PC-3 (cell line): ENCODE measurements around the gene GPR33. TPM values are rescaled to one million over a fixed set of nuclear protein-coding genes. Genes with fewer than 3 reads are reported as not detected.

Experiments
- ATAC-seq: fragments of 200-7000 bp; cut with Tn5 transposase; 2 replicates; pipeline ENCODE4 v1.9.1; 2020; ENCODE audit warnings: mild to moderate bottlenecking, moderate library complexity
- BruUV-seq: library from RNA; stranded (reverse); fragments of 400-500 nt; replicated peaks from 2 replicates; lab custom pipeline; 2021; lab: Mats Ljungman, UMichigan
- CTCF ChIA-PET: fragments of 300-600 bp; sonication (Branson Sonifier 250); formaldehyde crosslinking; loops from one replicate; lab custom pipeline; 2022; ENCODE audit warnings: antibody characterized with exemption; lab: Charles Lee
- POLR2A ChIA-PET: fragments of 300-600 bp; sonication (Branson Sonifier 250); formaldehyde crosslinking; loops from one replicate; lab custom pipeline; 2022; ENCODE audit warnings: antibody characterized with exemption; ENCODE audit not compliant: unreplicated experiment; lab: Charles Lee
- DNase-seq: peaks from one replicate; pipeline ENCODE4 v3.0.0-alpha.2; 2015
- H2AFZ ChIP-seq: fragments of 300-600 bp; sonication (generic); 2 replicates; pipeline ENCODE4 v1.6.0; 2016; ENCODE audit warnings: antibody characterized with exemption, low read length
- H3F3A ChIP-seq: fragments of 300-600 bp; sonication (generic); one replicate; pipeline ENCODE4 v1.6.0; 2017; ENCODE audit warnings: antibody characterized with exemption, low read length, control low read depth, mild to moderate bottlenecking; ENCODE audit not compliant: unreplicated experiment
- H3K27ac ChIP-seq: fragments of 300-600 bp; sonication (generic); 2 replicates; pipeline ENCODE4 v1.5.1; 2016; ENCODE audit warnings: mild to moderate bottlenecking, low read length
- H3K27me3 ChIP-seq: fragments of 300-600 bp; sonication (generic); 2 replicates; pipeline ENCODE4 v1.6.1; 2016; ENCODE audit warnings: low read length, mixed read lengths
- H3K36me3 ChIP-seq: fragments of 300-600 bp; sonication (generic); 2 replicates; pipeline ENCODE4 v1.6.1; 2016; ENCODE audit warnings: low read depth, mixed run types, low read length, mixed read lengths
- H3K4me1 ChIP-seq: fragments of 300-600 bp; sonication (generic); 2 replicates; pipeline ENCODE4 v1.5.1; 2016; ENCODE audit warnings: low read length; ENCODE audit not compliant: insufficient read depth
- H3K4me2 ChIP-seq: fragments of 300-600 bp; sonication (generic); 2 replicates; pipeline ENCODE4 v1.6.0; 2016; ENCODE audit warnings: low read length
- H3K4me3 ChIP-seq: fragments of 300-600 bp; sonication (generic); 2 replicates; pipeline ENCODE4 v1.5.1; 2016; ENCODE audit warnings: mild to moderate bottlenecking, low read length, mixed read lengths
- H3K79me2 ChIP-seq: fragments of 300-600 bp; sonication (generic); 2 replicates; pipeline ENCODE4 v1.6.1; 2017; ENCODE audit warnings: low read length, mixed read lengths
- H3K9ac ChIP-seq: fragments of 300-600 bp; sonication (generic); 2 replicates; pipeline ENCODE4 v1.6.0; 2016; ENCODE audit warnings: mild to moderate bottlenecking, low read length
- H3K9me2 ChIP-seq: fragments of 300-600 bp; sonication (generic); replicated peaks from 2 replicates; pipeline ENCODE4 v1.6.1; 2016; ENCODE audit warnings: mixed run types, low read length, mixed read lengths
- H3K9me3 ChIP-seq: fragments of 300-600 bp; sonication (generic); 2 replicates; pipeline ENCODE4 v1.6.1; 2016; ENCODE audit warnings: low read length, mixed read lengths
- H4K20me1 ChIP-seq: fragments of 300-600 bp; sonication (generic); 2 replicates; pipeline ENCODE4 v1.6.1; 2016; ENCODE audit warnings: low read length, mixed read lengths
- CTCF ChIP-seq: fragments of 300-600 bp; sonication (generic); conservative IDR thresholded peaks from 2 replicates; pipeline ENCODE4 v1.5.1; 2017; ENCODE audit warnings: antibody characterized with exemption, low read depth, mild to moderate bottlenecking, low read length
- EZH2 ChIP-seq: fragments of 300-600 bp; sonication (generic); IDR thresholded peaks from one replicate; pipeline ENCODE4 v1.6.1; 2017; ENCODE audit warnings: antibody characterized with exemption, mild to moderate bottlenecking, low read length; ENCODE audit not compliant: unreplicated experiment
- EZH2phosphoT487 ChIP-seq: fragments of 300-600 bp; sonication (generic); IDR thresholded peaks from 2 replicates; pipeline ENCODE4 v1.6.1; 2018; ENCODE audit warnings: mild to moderate bottlenecking, antibody characterized with exemption, low read length, borderline replicate concordance
- intact Hi-C: fragments of 100-400 bp; cut with micrococcal nuclease; formaldehyde crosslinking; loops from 2 replicates; pipeline ENCODE4 v1.9.0; 2023
- total RNA-seq: library from RNA; depleted of rRNA; stranded (reverse); fragments of >200 nt; gene quantifications from 2 replicates; pipeline ENCODE4 v1.2.3, GENCODE V29; 2014

Gene GPR33
- total RNA-seq, 1 experiment from 2014 or later = not detected

- no peak for TF ChIP-seq EZH2phosphoT487
- no peak for TF ChIP-seq CTCF
- TF ChIP-seq EZH2 = no peak
- peaks cover 9% of the 10 kb centered on the region for H3K4me1 ChIP-seq
- no peaks in the 10 kb centered on the region for H3K9me2 ChIP-seq
- intact Hi-C loops = no loop called here
- H3K4me2 ChIP-seq = no peak overlapping the region
- no peak for ATAC-seq
- BruUV-seq = no TSS peak
- no peak overlapping the region for H3K4me3 ChIP-seq
- H2AFZ ChIP-seq = no peak overlapping the region
- H3K9ac ChIP-seq = no peak overlapping the region
- no peaks in the 10 kb centered on the region for H4K20me1 ChIP-seq
- no peaks in the 10 kb centered on the region for H3F3A ChIP-seq
- H3K9me3 ChIP-seq = no peaks in the 10 kb centered on the region
- H3K27ac ChIP-seq = no peak overlapping the region
- H3K79me2 ChIP-seq = peaks cover 5% of the 10 kb centered on the region
- no peaks in the 10 kb centered on the region for H3K36me3 ChIP-seq
- no peak for DNase-seq
- POLR2A ChIA-PET = no interaction called here
- H3K27me3 ChIP-seq = no peaks in the 10 kb centered on the region
- CTCF ChIA-PET = no interaction called here
Observed at GRCh38 chr14:31461545-31461944, 26.3 kb downstream of the GPR33 start.

- ChIA-PET CTCF (interaction anchor here (0.6 kb wide), 3 partner anchors 52 to 1240 kb away, joined by 3 read pairs; partner anchors contain the start of gene RNU6-8), POLR2A (interaction anchor here (0.6 to 1.0 kb wide), 7 partner anchors 9 to 1538 kb away, joined by 3 to 14 read pairs (median 3); partner anchors contain the start of gene HEATR5A)
- Histone ChIP-seq H3K4me1 (peaks cover 20% of the 10 kb centered on the region), H3K9ac (peak overlapping the region; percentile 96), H3K4me2 (peak overlapping the region; percentile 88), H3K79me2 (peaks cover 28% of the 10 kb centered on the region), H3K27ac (no peak overlapping the region), H2AFZ (peak overlapping the region; percentile 86), H3F3A (no peaks in the 10 kb centered on the region), H3K27me3 (no peaks in the 10 kb centered on the region), H3K9me3 (no peaks in the 10 kb centered on the region), H3K4me3 (peak overlapping the region; percentile 93), H3K36me3 (no peaks in the 10 kb centered on the region), H3K9me2 (no peaks in the 10 kb centered on the region), H4K20me1 (no peaks in the 10 kb centered on the region)
- TF ChIP-seq CTCF = no peak
- TF ChIP-seq EZH2 = no peak
- TF ChIP-seq EZH2phosphoT487 = no peak
- DNase-seq (no peak), ATAC-seq (no peak)
- TSS peak; percentile 92 for BruUV-seq
- intact Hi-C loops = loop anchor here (5.0 to 10.0 kb wide), 4 partner anchors 199 to 1014 kb away; partner anchors contain the start of gene HECTD1
Observed at GRCh38 chr14:31457665-31458659, 29.9 kb downstream of the GPR33 start.
